HEK293 (cell line): ENCODE measurements around the gene AMOTL2.

Experiments used
- ZNF23 ChIP-seq: fragments of 450-650 bp; formaldehyde crosslinking; IDR thresholded peaks from 2 replicates; pipeline ENCODE4 v1.5.1; 2016; ENCODE audit warnings: missing biosample characterization, missing genetic modification characterization, borderline replicate concordance
- ZNF311 ChIP-seq: fragments of 450-650 bp; formaldehyde crosslinking; IDR thresholded peaks from 2 replicates; pipeline ENCODE4 v1.5.1; 2017; ENCODE audit warnings: missing biosample characterization, missing genetic modification characterization, borderline replicate concordance
- ZNF777 ChIP-seq: fragments of 450-650 bp; formaldehyde crosslinking; IDR thresholded peaks from 2 replicates; pipeline ENCODE4 v1.5.1; 2017; ENCODE audit warnings: missing biosample characterization, missing genetic modification characterization, borderline replicate concordance
- TF ChIP-seq, protein P1 (sequence below): fragments of 450-650 bp; formaldehyde crosslinking; conservative IDR thresholded peaks from 2 replicates; pipeline ENCODE4 v1.5.1; 2016; ENCODE audit warnings: low read depth, missing biosample characterization, missing genetic modification characterization
- TF ChIP-seq, protein P2 (sequence below): fragments of 450-650 bp; formaldehyde crosslinking; IDR thresholded peaks from 2 replicates; pipeline ENCODE4 v1.5.1; 2016; ENCODE audit warnings: missing biosample characterization, missing genetic modification characterization
- TF ChIP-seq, protein P3 (sequence below): fragments of 450-650 bp; formaldehyde crosslinking; IDR thresholded peaks from 2 replicates; pipeline ENCODE4 v1.5.1; 2016; ENCODE audit warnings: missing biosample characterization, missing genetic modification characterization

DNA sequence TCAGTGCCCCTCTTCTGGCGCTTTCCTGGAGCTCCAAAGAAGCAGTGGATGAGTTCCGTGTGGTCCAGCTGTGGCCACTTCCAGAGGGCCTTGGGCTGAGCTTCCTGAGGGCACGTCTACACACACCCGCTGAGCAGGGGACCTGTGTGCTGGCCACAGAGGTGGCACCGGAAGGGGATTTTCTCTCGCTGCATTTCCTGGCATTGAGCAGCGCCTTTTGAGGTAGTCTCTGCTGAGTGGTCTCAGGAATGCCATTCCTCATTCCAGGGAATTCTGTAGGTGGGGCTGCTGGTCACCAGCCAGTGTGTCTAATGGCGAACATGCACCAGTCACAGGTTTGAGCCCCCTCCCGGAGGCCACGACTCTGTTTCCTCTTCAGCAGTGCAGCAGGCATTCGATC, 48.1 kb downstream of the AMOTL2 start:
- TF ChIP-seq, protein P1, sequence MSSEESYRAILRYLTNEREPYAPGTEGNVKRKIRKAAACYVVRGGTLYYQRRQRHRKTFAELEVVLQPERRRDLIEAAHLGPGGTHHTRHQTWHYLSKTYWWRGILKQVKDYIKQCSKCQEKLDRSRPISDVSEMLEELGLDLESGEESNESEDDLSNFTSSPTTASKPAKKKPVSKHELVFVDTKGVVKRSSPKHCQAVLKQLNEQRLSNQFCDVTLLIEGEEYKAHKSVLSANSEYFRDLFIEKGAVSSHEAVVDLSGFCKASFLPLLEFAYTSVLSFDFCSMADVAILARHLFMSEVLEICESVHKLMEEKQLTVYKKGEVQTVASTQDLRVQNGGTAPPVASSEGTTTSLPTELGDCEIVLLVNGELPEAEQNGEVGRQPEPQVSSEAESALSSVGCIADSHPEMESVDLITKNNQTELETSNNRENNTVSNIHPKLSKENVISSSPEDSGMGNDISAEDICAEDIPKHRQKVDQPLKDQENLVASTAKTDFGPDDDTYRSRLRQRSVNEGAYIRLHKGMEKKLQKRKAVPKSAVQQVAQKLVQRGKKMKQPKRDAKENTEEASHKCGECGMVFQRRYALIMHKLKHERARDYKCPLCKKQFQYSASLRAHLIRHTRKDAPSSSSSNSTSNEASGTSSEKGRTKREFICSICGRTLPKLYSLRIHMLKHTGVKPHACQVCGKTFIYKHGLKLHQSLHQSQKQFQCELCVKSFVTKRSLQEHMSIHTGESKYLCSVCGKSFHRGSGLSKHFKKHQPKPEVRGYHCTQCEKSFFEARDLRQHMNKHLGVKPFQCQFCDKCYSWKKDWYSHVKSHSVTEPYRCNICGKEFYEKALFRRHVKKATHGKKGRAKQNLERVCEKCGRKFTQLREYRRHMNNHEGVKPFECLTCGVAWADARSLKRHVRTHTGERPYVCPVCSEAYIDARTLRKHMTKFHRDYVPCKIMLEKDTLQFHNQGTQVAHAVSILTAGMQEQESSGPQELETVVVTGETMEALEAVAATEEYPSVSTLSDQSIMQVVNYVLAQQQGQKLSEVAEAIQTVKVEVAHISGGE (tag by site-specific recombination): no peak
- TF ChIP-seq ZNF23 (tag by site-specific recombination) (no peak), ZNF777 (no peak), ZNF311 (tag by site-specific recombination) (no peak)
- TF ChIP-seq, protein P2, sequence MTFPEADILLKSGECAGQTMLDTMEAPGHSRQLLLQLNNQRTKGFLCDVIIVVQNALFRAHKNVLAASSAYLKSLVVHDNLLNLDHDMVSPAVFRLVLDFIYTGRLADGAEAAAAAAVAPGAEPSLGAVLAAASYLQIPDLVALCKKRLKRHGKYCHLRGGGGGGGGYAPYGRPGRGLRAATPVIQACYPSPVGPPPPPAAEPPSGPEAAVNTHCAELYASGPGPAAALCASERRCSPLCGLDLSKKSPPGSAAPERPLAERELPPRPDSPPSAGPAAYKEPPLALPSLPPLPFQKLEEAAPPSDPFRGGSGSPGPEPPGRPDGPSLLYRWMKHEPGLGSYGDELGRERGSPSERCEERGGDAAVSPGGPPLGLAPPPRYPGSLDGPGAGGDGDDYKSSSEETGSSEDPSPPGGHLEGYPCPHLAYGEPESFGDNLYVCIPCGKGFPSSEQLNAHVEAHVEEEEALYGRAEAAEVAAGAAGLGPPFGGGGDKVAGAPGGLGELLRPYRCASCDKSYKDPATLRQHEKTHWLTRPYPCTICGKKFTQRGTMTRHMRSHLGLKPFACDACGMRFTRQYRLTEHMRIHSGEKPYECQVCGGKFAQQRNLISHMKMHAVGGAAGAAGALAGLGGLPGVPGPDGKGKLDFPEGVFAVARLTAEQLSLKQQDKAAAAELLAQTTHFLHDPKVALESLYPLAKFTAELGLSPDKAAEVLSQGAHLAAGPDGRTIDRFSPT: no peak
- TF ChIP-seq, protein P3, sequence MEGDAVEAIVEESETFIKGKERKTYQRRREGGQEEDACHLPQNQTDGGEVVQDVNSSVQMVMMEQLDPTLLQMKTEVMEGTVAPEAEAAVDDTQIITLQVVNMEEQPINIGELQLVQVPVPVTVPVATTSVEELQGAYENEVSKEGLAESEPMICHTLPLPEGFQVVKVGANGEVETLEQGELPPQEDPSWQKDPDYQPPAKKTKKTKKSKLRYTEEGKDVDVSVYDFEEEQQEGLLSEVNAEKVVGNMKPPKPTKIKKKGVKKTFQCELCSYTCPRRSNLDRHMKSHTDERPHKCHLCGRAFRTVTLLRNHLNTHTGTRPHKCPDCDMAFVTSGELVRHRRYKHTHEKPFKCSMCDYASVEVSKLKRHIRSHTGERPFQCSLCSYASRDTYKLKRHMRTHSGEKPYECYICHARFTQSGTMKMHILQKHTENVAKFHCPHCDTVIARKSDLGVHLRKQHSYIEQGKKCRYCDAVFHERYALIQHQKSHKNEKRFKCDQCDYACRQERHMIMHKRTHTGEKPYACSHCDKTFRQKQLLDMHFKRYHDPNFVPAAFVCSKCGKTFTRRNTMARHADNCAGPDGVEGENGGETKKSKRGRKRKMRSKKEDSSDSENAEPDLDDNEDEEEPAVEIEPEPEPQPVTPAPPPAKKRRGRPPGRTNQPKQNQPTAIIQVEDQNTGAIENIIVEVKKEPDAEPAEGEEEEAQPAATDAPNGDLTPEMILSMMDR (tag by site-specific recombination): no peak
